H1 (cell line): Measurements from ENCODE around the gene SLC23A3. TPM values are rescaled to one million over a fixed set of nuclear protein-coding genes. Genes with fewer than 3 reads are reported as not detected.

ENCODE experiments used
- CTCF ChIA-PET: fragments of 300-600 bp; sonication (Branson Sonifier 250); formaldehyde crosslinking; loops from one replicate; lab custom pipeline; 2021; ENCODE audit not compliant: partially characterized antibody; lab: Charles Lee
- POLR2A ChIA-PET: fragments of 300-600 bp; sonication (Branson Sonifier 250); formaldehyde crosslinking; loops from one replicate; lab custom pipeline; 2021; ENCODE audit warnings: inconsistent platforms; ENCODE audit not compliant: partially characterized antibody; lab: Charles Lee
- DNase-seq, 2 experiments: peaks; one replicate each; pipeline versions ENCODE4 v3.0.0 to v3.0.0-alpha.2; 2010 to 2022; ENCODE audit warnings: low spot score in 2 of 2, low read depth in 1 of 2, mixed read lengths in 1 of 2
- FAIRE-seq: peaks from 2 replicates; lab custom pipeline; 2011; peaks lifted over from hg19 to GRCh38; lab: Jason Lieb, UNC
- H2AFZ ChIP-seq: 2 replicates; pipeline ENCODE4 v1.8.1; 2012; ENCODE audit warnings: low read length, inconsistent platforms
- H2AK5ac ChIP-seq: 2 replicates; pipeline ENCODE4 v1.6.1; 2013; ENCODE audit warnings: low read depth, low read length
- H2BK120ac ChIP-seq: replicated peaks from 2 replicates; pipeline ENCODE3; 2013; ENCODE audit warnings: low read depth, low read length, inconsistent platforms
- H2BK12ac ChIP-seq: 2 replicates; pipeline ENCODE4 v1.6.1; 2013; ENCODE audit warnings: low read depth, low read length
- H2BK15ac ChIP-seq: 2 replicates; pipeline ENCODE4 v1.6.1; 2013; ENCODE audit warnings: low read length
- H2BK20ac ChIP-seq: 2 replicates; pipeline ENCODE4 v1.6.1; 2013; ENCODE audit warnings: low read length
- H2BK5ac ChIP-seq: 2 replicates; pipeline ENCODE4 v1.6.1; 2013; ENCODE audit warnings: low read depth, low read length
- H3K14ac ChIP-seq: 2 replicates; pipeline ENCODE4 v1.6.1; 2013; ENCODE audit warnings: inconsistent platforms; ENCODE audit not compliant: insufficient read length
- H3K18ac ChIP-seq: 2 replicates; pipeline ENCODE4 v1.6.1; 2013; ENCODE audit warnings: low read length; ENCODE audit errors: extremely low read depth
- H3K23ac ChIP-seq: 2 replicates; pipeline ENCODE4 v1.6.1; 2013; ENCODE audit warnings: inconsistent platforms; ENCODE audit not compliant: insufficient read length
- H3K23me2 ChIP-seq: 2 replicates; pipeline ENCODE4 v1.6.1; 2013; ENCODE audit warnings: low read depth, low read length
- H3K27ac ChIP-seq: 2 replicates; pipeline ENCODE4 v1.6.1; 2011; ENCODE audit warnings: low read depth, low read length, inconsistent platforms
- H3K27me3 ChIP-seq, 4 experiments: replicated peaks in 1 of 4; 1 replicate in 1 of 4; 2 replicates in 3 of 4; pipeline versions ENCODE4 v1.6.1 to v1.8.1; 2011 to 2013; ENCODE audit warnings: low read length in 3 of 4, mild to moderate bottlenecking in 3 of 4, inconsistent platforms in 2 of 4, mixed read lengths in 2 of 4, moderate library complexity in 1 of 4; ENCODE audit not compliant: control insufficient read depth in 3 of 4, insufficient read depth in 3 of 4; ENCODE audit errors: extremely low read depth in 1 of 4
- H3K36me3 ChIP-seq, 4 experiments: 2 replicates each; pipeline versions ENCODE4 v1.6.1 to v1.8.1; 2011 to 2013; ENCODE audit warnings: mild to moderate bottlenecking in 4 of 4, low read length in 3 of 4, moderate library complexity in 2 of 4, control low read depth in 1 of 4, inconsistent platforms in 1 of 4; ENCODE audit not compliant: insufficient read depth in 4 of 4, control insufficient read depth in 2 of 4
- H3K4ac ChIP-seq: replicated peaks from 2 replicates; pipeline ENCODE3; 2013; ENCODE audit warnings: low read length, low read depth, mixed read lengths, inconsistent platforms; ENCODE audit not compliant: insufficient read length
- H3K4me1 ChIP-seq, 4 experiments: replicated peaks in 1 of 4; 1 replicate in 1 of 4; 2 replicates in 3 of 4; pipeline versions ENCODE4 v1.6.1 to v1.8.1; 2011 to 2013; ENCODE audit warnings: low read length in 3 of 4, inconsistent platforms in 2 of 4, mixed read lengths in 1 of 4; ENCODE audit not compliant: insufficient read depth in 4 of 4, control insufficient read depth in 3 of 4
- H3K4me2 ChIP-seq, 2 experiments: 2 replicates each; pipeline versions ENCODE4 v1.6.1 to v1.8.1; 2011 to 2013; ENCODE audit warnings: low read depth in 2 of 2, low read length in 2 of 2, control low read depth in 1 of 2, inconsistent platforms in 1 of 2, mild to moderate bottlenecking in 1 of 2; ENCODE audit not compliant: insufficient read depth in 1 of 2
- H3K4me3 ChIP-seq, 4 experiments: fragments of 200-600, 300-600 bp in 1 of 4; sonication (generic), shearing (Covaris generic), sonication (Bioruptor Twin) in 1 of 4; 2 replicates each; pipeline versions ENCODE4 v1.5.1 to v1.8.1; 2011 to 2016; ENCODE audit warnings: low read length in 4 of 4, low read depth in 3 of 4, control low read depth in 2 of 4, inconsistent platforms in 2 of 4, mild to moderate bottlenecking in 2 of 4, mixed read lengths in 1 of 4, moderate library complexity in 1 of 4; ENCODE audit not compliant: insufficient read depth in 2 of 4; ENCODE audit errors: extremely low read depth in 1 of 4
- H3K56ac ChIP-seq: replicated peaks from 2 replicates; pipeline ENCODE3; 2013; ENCODE audit warnings: low read depth, mild to moderate bottlenecking, mixed read lengths, low read length, inconsistent platforms; ENCODE audit not compliant: insufficient read length
- H3K79me1 ChIP-seq: 2 replicates; pipeline ENCODE4 v1.6.1; 2013; ENCODE audit warnings: low read depth, low read length, control low read depth
- H3K79me2 ChIP-seq, 2 experiments: 2 replicates each; pipeline versions ENCODE4 v1.6.1 to v1.8.1; 2012 to 2013; ENCODE audit warnings: low read length in 2 of 2, mild to moderate bottlenecking in 2 of 2, inconsistent platforms in 1 of 2; ENCODE audit not compliant: insufficient read depth in 2 of 2, control insufficient read depth in 1 of 2
- H3K9ac ChIP-seq, 4 experiments: replicated peaks in 1 of 4; 1 replicate in 1 of 4; 2 replicates in 3 of 4; pipeline versions ENCODE4 v1.6.1 to v1.8.1; 2011 to 2013; ENCODE audit warnings: low read depth in 3 of 4, low read length in 3 of 4, control low read depth in 2 of 4, mild to moderate bottlenecking in 2 of 4, moderate library complexity in 2 of 4, inconsistent platforms in 1 of 4; ENCODE audit errors: extremely low read depth in 1 of 4
- H3K9me3 ChIP-seq, 2 experiments: 2 replicates each; pipeline versions ENCODE4 v1.6.1 to v1.8.1; 2012 to 2013; ENCODE audit warnings: mild to moderate bottlenecking in 2 of 2, moderate library complexity in 2 of 2, control low read depth in 1 of 2, inconsistent platforms in 1 of 2, low read depth in 1 of 2, low read length in 1 of 2, mixed read lengths in 1 of 2; ENCODE audit not compliant: insufficient read depth in 2 of 2
- H4K20me1 ChIP-seq, 2 experiments: replicated peaks in 1 of 2; 2 replicates each; pipeline versions ENCODE3 to v1.8.1; 2011 to 2013; ENCODE audit warnings: inconsistent platforms in 2 of 2, low read length in 2 of 2, mild to moderate bottlenecking in 1 of 2; ENCODE audit not compliant: insufficient read depth in 2 of 2, control insufficient read depth in 1 of 2
- H4K5ac ChIP-seq: 2 replicates; pipeline ENCODE4 v1.6.1; 2013; ENCODE audit warnings: low read length, low read depth, mixed read lengths, inconsistent platforms; ENCODE audit not compliant: insufficient read length
- H4K8ac ChIP-seq: 2 replicates; pipeline ENCODE4 v1.8.0; 2013; ENCODE audit warnings: mild to moderate bottlenecking, moderate library complexity, low read length, inconsistent platforms; ENCODE audit not compliant: insufficient read depth; ENCODE audit errors: extremely low read depth
- H4K91ac ChIP-seq: replicated peaks from 2 replicates; pipeline ENCODE3; 2013; ENCODE audit warnings: low read length, mixed read lengths, inconsistent platforms; ENCODE audit not compliant: insufficient read length
- ATF3 ChIP-seq: IDR thresholded peaks from 2 replicates; pipeline ENCODE4 v1.6.1; 2011; ENCODE audit warnings: low read depth, mild to moderate bottlenecking, low read length; ENCODE audit not compliant: insufficient read depth
- BRCA1 ChIP-seq: IDR thresholded peaks from 2 replicates; pipeline ENCODE4 v1.6.1; 2012; ENCODE audit warnings: low read depth, low read length, improper control_type of control experiment
- CEBPB ChIP-seq: IDR thresholded peaks from 2 replicates; pipeline ENCODE4 v1.6.1; 2012; ENCODE audit warnings: low read depth, low read length
- CHD2 ChIP-seq: IDR thresholded peaks from 2 replicates; pipeline ENCODE4 v1.6.1; 2012; ENCODE audit warnings: low read length, improper control_type of control experiment
- FOSL1 ChIP-seq: IDR thresholded peaks from 2 replicates; pipeline ENCODE4 v1.6.1; 2011; ENCODE audit warnings: mild to moderate bottlenecking, low read depth, low read length, moderate library complexity; ENCODE audit not compliant: insufficient read depth
- JUND ChIP-seq: IDR thresholded peaks from 2 replicates; pipeline ENCODE4 v1.6.1; 2011; ENCODE audit warnings: mild to moderate bottlenecking, improper control_type of control experiment, low read length
- NANOG ChIP-seq: IDR thresholded peaks from 2 replicates; pipeline ENCODE4 v1.6.1; 2011; ENCODE audit warnings: low read length, low read depth, mild to moderate bottlenecking, inconsistent platforms; ENCODE audit not compliant: insufficient read depth, poor library complexity, severe bottlenecking
- NRF1 ChIP-seq: IDR thresholded peaks from 2 replicates; pipeline ENCODE4 v1.6.1; 2011; ENCODE audit warnings: mild to moderate bottlenecking, low read depth, low read length, improper control_type of control experiment
- POU5F1 ChIP-seq: IDR thresholded peaks from 2 replicates; pipeline ENCODE4 v1.6.1; 2011; ENCODE audit warnings: low read depth, mild to moderate bottlenecking, low read length, moderate library complexity
- RNF2 ChIP-seq: fragments of 200-900, 300-1000 bp; sonication (generic); IDR thresholded peaks from 2 replicates; pipeline ENCODE4 v1.7.1; 2016; ENCODE audit warnings: borderline replicate concordance, low read depth, mild to moderate bottlenecking, antibody characterized with exemption, low read length; ENCODE audit not compliant: poor library complexity, severe bottlenecking; ENCODE audit errors: missing control alignments
- SIRT6 ChIP-seq: IDR thresholded peaks from one replicate; pipeline ENCODE4 v1.7.1; 2012; ENCODE audit warnings: low read length, inconsistent platforms
- SIX5 ChIP-seq: IDR thresholded peaks from 2 replicates; pipeline ENCODE4 v1.6.1; 2011; ENCODE audit warnings: mild to moderate bottlenecking, low read depth, low read length
- SRF ChIP-seq: IDR thresholded peaks from 2 replicates; pipeline ENCODE4 v1.6.1; 2011; ENCODE audit warnings: mild to moderate bottlenecking, low read depth, low read length, moderate library complexity
- TAF7 ChIP-seq: optimal IDR thresholded peaks from 2 replicates; pipeline ENCODE3; 2011; ENCODE audit warnings: low read depth, mild to moderate bottlenecking, inconsistent platforms, low read length, moderate library complexity, borderline replicate concordance
- YY1 ChIP-seq: IDR thresholded peaks from 2 replicates; pipeline ENCODE4 v1.6.1; 2011; ENCODE audit warnings: low read depth, mild to moderate bottlenecking, low read length
- WGBS, 2 experiments: shearing (Covaris generic) in 1 of 2; methylation state at CpG; one replicate each; pipeline versions ENCODE4 v1.1.6 to v1.1.7; 2013 to 2015; ENCODE audit warnings: low lambda C conversion rate in 2 of 2, mixed read lengths in 2 of 2, inconsistent platforms in 1 of 2, low coverage in 1 of 2, missing lambda C conversion rate in 1 of 2; ENCODE audit not compliant: insufficient replicate concordance in 2 of 2, insufficient coverage in 1 of 2, insufficient read length in 1 of 2; ENCODE audit errors: extremely low coverage in 1 of 2, missing lambda C conversion rate in 1 of 2; 5-methylcytosine and 5-hydroxymethylcytosine counted together
- polyA plus RNA-seq, 7 experiments: library from polyadenylated mRNA; depleted of rRNA in 3 of 7; stranded (reverse) in 5 of 7; unstranded in 2 of 7; fragments of >200 nt in 5 of 7; fragments of 200-250 nt in 2 of 7; gene quantifications; 1 replicate in 5 of 7; 2 replicates in 1 of 7; 4 replicates in 1 of 7; pipeline versions ENCODE4 v1.2.1 to v1.2.3, GENCODE V29; 2011 to 2013; ENCODE audit warnings: missing spikeins in 2 of 7, mixed read lengths in 2 of 7
- total RNA-seq: library from RNA; stranded (reverse); fragmentation: NEBNext Ultra II Directional; extraction: Animal tissue kit (Norgen Biotek cat#: 25700); gene quantifications from 2 replicates; pipeline ENCODE4 v1.2.1, GENCODE V29; 2021

SLC23A3 gene
- total and polyA plus RNA-seq, 2 of the 8 experiments (the other 6 are each of a cell fraction or from before 2014, with no cell fraction given): 0.35 to 0.84 TPM

- FAIRE-seq: no peak
Measured at GRCh38 chr2:219197388-219197787, 27.6 kb upstream of the SLC23A3 start.

More at GRCh38 chr2:219197388-219197787, 27.6 kb upstream of the SLC23A3 start:
- no peak overlapping the region for H2BK12ac ChIP-seq
- no peak overlapping the region for H3K4me3 ChIP-seq
- H3K4ac ChIP-seq: no peak overlapping the region
- H3K23ac ChIP-seq: no peak overlapping the region
- no peak overlapping the region for H4K8ac ChIP-seq
- no peak overlapping the region for H3K4me2 ChIP-seq
- H3K79me1 ChIP-seq: no peaks in the 10 kb centered on the region
- no peaks in the 10 kb centered on the region for H3K9me3 ChIP-seq
- H3K27ac ChIP-seq: no peak overlapping the region
- H3K18ac ChIP-seq: no peak overlapping the region
- no peak overlapping the region for H2AK5ac ChIP-seq
- ChIA-PET CTCF (interaction anchor here (0.8 to 0.9 kb wide), 3 partner anchors 8 to 101 kb away, joined by 3 to 4 read pairs (median 3); no protein-coding TSS in a partner anchor), POLR2A (interaction anchor here (1.6 to 2.1 kb wide), 2 partner anchors 9 to 20 kb away, joined by 4 to 7 read pairs; partner anchors contain the start of gene ZFAND2B)
- H2BK15ac ChIP-seq: no peak overlapping the region
- WGBS, 2 experiments: 92% methylated on average over 1 of the region's 1 CpG; no CpG with 5 or more reads in 1 of the 2 experiments
- no peaks in the 10 kb centered on the region for H3K79me2 ChIP-seq
- no peak overlapping the region for H4K5ac ChIP-seq
- H3K9ac ChIP-seq: no peak overlapping the region
- H4K20me1 ChIP-seq: no peaks in the 10 kb centered on the region
- no peak overlapping the region for H4K91ac ChIP-seq
- no peaks in the 10 kb centered on the region for H3K27me3 ChIP-seq
- no peaks in the 10 kb centered on the region for H3K36me3 ChIP-seq
- no peak overlapping the region for H2BK20ac ChIP-seq
- H2BK120ac ChIP-seq: no peak overlapping the region
- no peak overlapping the region for H2AFZ ChIP-seq
- no peaks in the 10 kb centered on the region for H3K4me1 ChIP-seq
- no peaks in the 10 kb centered on the region for H3K23me2 ChIP-seq
- no peak overlapping the region for H3K56ac ChIP-seq
- no peak overlapping the region for H3K14ac ChIP-seq
- no peak overlapping the region for H2BK5ac ChIP-seq
- no peak for DNase-seq
- TF ChIP-seq NANOG (no peak), CHD2 (no peak), NRF1 (no peak), CEBPB (no peak), YY1 (no peak), SIRT6 (no peak), ATF3 (no peak), BRCA1 (no peak), SRF (no peak), POU5F1 (no peak), RNF2 (no peak), SIX5 (no peak), FOSL1 (no peak), TAF7 (no peak), JUND (no peak)
- TF ChIP-seq, all 59 proteins: peak for 0
